GM12872 (cell line): Measurements from ENCODE around the gene DGCR2.

ENCODE experiments used
- CTCF ChIP-seq: IDR thresholded peaks from 3 replicates; pipeline ENCODE4 v1.5.1; 2011; ENCODE audit warnings: low read depth, mild to moderate bottlenecking, low read length, moderate library complexity; ENCODE audit not compliant: insufficient read depth

DGCR2 gene

GRCh38 chr22:19066531-19067271 lies 55.5 kb downstream of the DGCR2 start:
- TF ChIP-seq CTCF = no peak

GRCh38 chr22:19065929-19066328 lies 56.3 kb downstream of the DGCR2 start:
- no peak for TF ChIP-seq CTCF

- TF ChIP-seq CTCF = no peak
Observed at GRCh38 chr22:19065298-19065859, 56.8 kb downstream of the DGCR2 start.

- TF ChIP-seq CTCF = no peak
Observed at GRCh38 chr22:19064354-19065054, 57.7 kb downstream of the DGCR2 start.

- TF ChIP-seq CTCF = no peak
Observed at GRCh38 chr22:19063581-19064353, 58.4 kb downstream of the DGCR2 start.

- TF ChIP-seq CTCF = no peak
Observed at GRCh38 chr22:19062943-19063308, 59.3 kb downstream of the DGCR2 start.
